Measurements from ENCODE around the gene SREBF1.
"Not testable (repeated sequence)": the region's sequence is repeated elsewhere in the genome, so short reads cannot be mapped to it uniquely, and the experiment has no call there.

Gene SREBF1

GRCh38 chr17:17812211-17813054 lies 24.4 kb downstream of the SREBF1 start:
- no peak for DNase-seq (ENCODE audit: low read depth in 2 of 2)

GRCh38 chr17:17811381-17812210 lies 25.2 kb downstream of the SREBF1 start:
- no peak for DNase-seq (ENCODE audit: low read depth in 2 of 2)

- DNase-seq (ENCODE audit: low read depth in 2 of 2), result no peak
These were observed 25.9 kb downstream of the SREBF1 start for GRCh38 chr17:17810895-17811248.

GRCh38 chr17:17810084-17810894 lies 26.5 kb downstream of the SREBF1 start:
- DNase-seq (ENCODE audit: low read depth in 2 of 2), result no peak

GRCh38 chr17:17809531-17810083 lies 27.2 kb downstream of the SREBF1 start:
- no peak for DNase-seq (ENCODE audit: low read depth in 2 of 2)

GRCh38 chr17:17808706-17809432 lies 27.9 kb downstream of the SREBF1 start:
- no peak for DNase-seq (ENCODE audit: low read depth in 2 of 2)

- DNase-seq (ENCODE audit: low read depth in 2 of 2), result not testable (repeated sequence)
These were observed 28.6 kb downstream of the SREBF1 start for GRCh38 chr17:17808200-17808599.

GRCh38 chr17:17807440-17807839 lies 29.3 kb downstream of the SREBF1 start:
- no peak for DNase-seq (ENCODE audit: low read depth in 2 of 2)

GRCh38 chr17:17806611-17807274 lies 30.0 kb downstream of the SREBF1 start:
- DNase-seq (ENCODE audit: low read depth in 2 of 2), result no peak

GRCh38 chr17:17806035-17806434 lies 30.8 kb downstream of the SREBF1 start:
- no peak for DNase-seq (ENCODE audit: low read depth in 2 of 2)

GRCh38 chr17:17805575-17805974 lies 31.2 kb downstream of the SREBF1 start:
- no peak for DNase-seq (ENCODE audit: low read depth in 2 of 2)

- no peak for DNase-seq (ENCODE audit: low read depth in 2 of 2)
These were observed 32.8 kb downstream of the SREBF1 start for GRCh38 chr17:17804007-17804406.

- no peak for DNase-seq (ENCODE audit: low read depth in 2 of 2)
These were observed 34.8 kb downstream of the SREBF1 start for GRCh38 chr17:17801800-17802481.

- DNase-seq (ENCODE audit: low read depth in 2 of 2), result no peak
These were observed 36.2 kb downstream of the SREBF1 start for GRCh38 chr17:17800504-17801021.

- DNase-seq (ENCODE audit: low read depth in 2 of 2), result no peak
These were observed 38.1 kb downstream of the SREBF1 start for GRCh38 chr17:17798573-17799255.

GRCh38 chr17:17798010-17798556 lies 38.7 kb downstream of the SREBF1 start:
- DNase-seq (ENCODE audit: low read depth in 2 of 2), result no peak

GRCh38 chr17:17797119-17797809 lies 39.5 kb downstream of the SREBF1 start:
- no peak for DNase-seq (ENCODE audit: low read depth in 2 of 2)

GRCh38 chr17:17796787-17797061 lies 40.1 kb downstream of the SREBF1 start:
- DNase-seq (ENCODE audit: low read depth in 2 of 2), result no peak
